Measurements from ENCODE around the gene PCK2. TPM values are rescaled to one million over a fixed set of nuclear protein-coding genes. Genes with fewer than 3 reads are reported as not detected.

Gene PCK2
- total and polyA plus RNA-seq, 2 of the 13 experiments (the other 11 are each of a cell fraction or from before 2014, with no cell fraction given) = 129 to 272 TPM

GRCh38 chr14:24146978-24147760, 53.1 kb downstream of the PCK2 start, which contains the start of gene RNF31 (continued):
- TF ChIP-seq PLSCR1 (CRISPR knock-in tag; IDR thresholded peaks at IDR 0.05; ENCODE audit: borderline replicate concordance) (no peak), MLXIP (CRISPR knock-in tag; IDR thresholded peaks at IDR 0.05; ENCODE audit: borderline replicate concordance) (peak; percentile 87; the same call in 1 of the 2 replicates), MAZ (IDR thresholded peaks at IDR 0.05; ENCODE audit: borderline replicate concordance, low read depth, low read length) (peak; percentile 72), MAZ (CRISPR knock-in tag; IDR thresholded peaks at IDR 0.05; ENCODE audit: low read depth) (peak; percentile 63), SALL2 (CRISPR knock-in tag; IDR thresholded peaks at IDR 0.05) (peak; percentile 32; the same call in 1 of the 2 replicates), CCAR2 (optimal IDR thresholded peaks at IDR 0.05; ENCODE audit: low read depth, low read length) (no peak), PLRG1 (conservative IDR thresholded peaks at IDR 0.05) (no peak), TRAFD1 (CRISPR knock-in tag; IDR thresholded peaks at IDR 0.05; ENCODE audit: borderline replicate concordance) (0 out of 2 replicates have a peak, but pooled peaks have one; percentile 80), SOX6 (IDR thresholded peaks at IDR 0.05) (no peak), SOX6 (CRISPR knock-in tag; IDR thresholded peaks at IDR 0.05) (peak; percentile 62), HMG20B (CRISPR knock-in tag; conservative IDR thresholded peaks at IDR 0.05) (0 out of 2 replicates have a peak, but pooled peaks have one; percentile 42), CSRNP1 (CRISPR knock-in tag; IDR thresholded peaks at IDR 0.05) (no peak; the same call in 1 of the 2 replicates), ZNF431 (CRISPR knock-in tag; IDR thresholded peaks at IDR 0.05; ENCODE audit: borderline replicate concordance, low read depth) (no peak), ZNF782 (CRISPR knock-in tag; IDR thresholded peaks at IDR 0.05; ENCODE audit: borderline replicate concordance) (peak; percentile 96; the same call in 1 of the 2 replicates), HDAC6 (IDR thresholded peaks at IDR 0.05; ENCODE audit: low read depth, low read length) (no peak), ZIK1 (CRISPR knock-in tag; IDR thresholded peaks at IDR 0.05; ENCODE audit: borderline replicate concordance, low read depth) (peak; percentile 57; the same call in 1 of the 2 replicates)
- TF ChIP-seq, protein P1, sequence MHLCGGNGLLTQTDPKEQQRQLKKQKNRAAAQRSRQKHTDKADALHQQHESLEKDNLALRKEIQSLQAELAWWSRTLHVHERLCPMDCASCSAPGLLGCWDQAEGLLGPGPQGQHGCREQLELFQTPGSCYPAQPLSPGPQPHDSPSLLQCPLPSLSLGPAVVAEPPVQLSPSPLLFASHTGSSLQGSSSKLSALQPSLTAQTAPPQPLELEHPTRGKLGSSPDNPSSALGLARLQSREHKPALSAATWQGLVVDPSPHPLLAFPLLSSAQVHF (CRISPR knock-in tag; IDR thresholded peaks at IDR 0.05) = no peak
